ENCODE measurements around the gene ESR2. TPM values are rescaled to one million over a fixed set of nuclear protein-coding genes. Genes with fewer than 3 reads are reported as not detected.

Gene ESR2
- total and polyA plus RNA-seq, 4 donors = 0.52 to 0.80 (median 0.73) TPM

DNA sequence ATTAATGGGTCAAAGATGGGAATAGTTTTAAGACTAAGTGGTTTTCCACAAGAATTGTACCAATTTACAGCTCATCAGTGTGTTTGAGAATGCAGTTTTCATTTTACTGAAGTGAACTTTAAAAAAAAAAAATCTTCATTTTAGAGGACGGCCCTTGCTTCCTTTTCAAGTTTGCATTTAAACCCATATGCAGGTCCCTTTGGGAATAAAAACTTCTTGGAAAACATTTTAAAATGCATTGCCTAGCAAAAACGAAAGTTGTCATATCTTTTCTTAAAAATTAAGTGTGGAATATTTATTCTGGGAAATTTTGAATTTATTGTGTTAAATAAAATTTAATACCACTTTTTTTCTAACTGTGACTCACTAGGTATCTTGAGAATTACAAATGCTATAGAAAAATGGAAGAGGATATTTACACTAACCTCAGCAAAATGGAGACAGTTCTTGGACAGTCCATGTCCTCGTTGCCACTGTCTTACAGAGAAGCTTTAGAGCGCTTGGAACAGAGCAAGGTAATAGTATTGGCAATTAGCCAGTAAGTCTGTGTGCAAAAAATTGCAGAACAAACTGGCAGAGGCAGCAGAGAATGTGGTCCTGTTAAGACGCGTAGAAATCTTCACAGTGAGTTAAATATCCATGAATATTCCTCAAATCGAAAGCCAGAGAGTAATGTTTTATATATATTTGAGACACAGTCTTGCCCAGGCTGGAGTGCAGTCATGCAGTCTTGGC, 231.6 kb downstream of the ESR2 start:
- Histone ChIP-seq H3K36me3 (ENCODE audit: control insufficient read depth, insufficient read depth, low read length) (no peaks in the 10 kb centered on the region), H3K4me1 (ENCODE audit: control insufficient read depth, insufficient read depth, low read length) (no peaks in the 10 kb centered on the region), H3K9me3 (ENCODE audit: control insufficient read depth, insufficient read depth, low read length) (no peaks in the 10 kb centered on the region), H3K4me3 (ENCODE audit: low read depth, low read length) (no peak overlapping the region), H3K27me3 (ENCODE audit: control insufficient read depth, insufficient read depth, low read length) (no peaks in the 10 kb centered on the region), H3K27ac (ENCODE audit: low read depth, low read length) (no peak overlapping the region)
- DNase-seq (ENCODE audit: low read depth in 4 of 6, low spot score in 6 of 6) = peak in 1 of 6 donors; percentile 33
- WGBS (ENCODE audit: insufficient coverage) = 75% methylated on average over 2 of the region's 7 CpGs

DNA sequence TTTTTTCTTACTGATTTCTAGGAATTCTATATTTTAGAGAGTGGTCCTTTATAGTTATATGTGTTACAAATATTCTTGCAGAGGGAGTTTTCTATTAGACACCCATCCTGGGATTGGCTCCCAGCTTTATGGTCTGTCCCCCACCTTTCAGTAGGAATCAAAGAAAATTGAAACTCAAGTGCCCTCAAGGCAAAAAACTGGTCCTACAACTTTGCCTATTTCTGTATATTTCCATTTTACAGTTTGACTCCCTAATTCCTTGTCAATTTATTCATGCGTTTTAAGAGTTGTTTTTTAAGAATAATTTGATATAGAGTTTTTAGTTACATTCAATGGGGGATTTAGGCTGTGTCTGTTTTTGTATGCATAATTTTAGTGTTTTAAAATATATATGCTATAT, 232.5 kb downstream of the ESR2 start:
- WGBS (ENCODE audit: insufficient coverage) = no CpG with 5 or more reads among the region's 1 CpG

DNA sequence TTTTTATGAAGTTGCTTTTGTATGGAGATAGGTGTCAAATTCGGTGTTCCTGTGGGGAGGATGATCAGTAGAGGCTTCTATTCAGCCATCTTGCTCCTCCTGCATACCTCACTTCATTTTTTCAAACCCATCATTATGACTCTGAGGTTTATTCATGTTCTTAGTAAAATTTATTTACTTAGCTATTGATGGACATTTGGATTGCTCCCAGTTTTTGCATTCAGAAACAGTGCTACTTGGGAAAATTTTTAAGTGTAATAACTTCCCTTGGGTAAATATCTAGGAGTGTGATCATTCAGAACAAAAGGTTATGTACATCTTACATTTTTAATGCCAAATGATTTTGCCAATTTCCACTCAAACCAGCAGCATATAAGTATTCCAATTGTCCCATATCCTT, 233.1 kb downstream of the ESR2 start:
- no peak for DNase-seq (ENCODE audit: low read depth in 4 of 6, low spot score in 6 of 6)
- Histone ChIP-seq H3K36me3 (ENCODE audit: control insufficient read depth, insufficient read depth, low read length) (no peaks in the 10 kb centered on the region), H3K27me3 (ENCODE audit: control insufficient read depth, insufficient read depth, low read length) (no peaks in the 10 kb centered on the region), H3K27ac (ENCODE audit: low read depth, low read length) (no peak overlapping the region), H3K9me3 (ENCODE audit: control insufficient read depth, insufficient read depth, low read length) (no peaks in the 10 kb centered on the region), H3K4me1 (ENCODE audit: control insufficient read depth, insufficient read depth, low read length) (no peaks in the 10 kb centered on the region), H3K4me3 (ENCODE audit: low read depth, low read length) (no peak overlapping the region)
- WGBS (ENCODE audit: insufficient coverage) = no CpG with 5 or more reads among the region's 1 CpG

More for the DNA sequence above, 232.5 kb downstream of the ESR2 start:
- no peaks in the 10 kb centered on the region for H3K27me3 ChIP-seq (ENCODE audit: control insufficient read depth, insufficient read depth, low read length)
- no peaks in the 10 kb centered on the region for H3K4me1 ChIP-seq (ENCODE audit: control insufficient read depth, insufficient read depth, low read length)
- no peaks in the 10 kb centered on the region for H3K36me3 ChIP-seq (ENCODE audit: control insufficient read depth, insufficient read depth, low read length)
- no peak overlapping the region for H3K4me3 ChIP-seq (ENCODE audit: low read depth, low read length)
- H3K27ac ChIP-seq (ENCODE audit: low read depth, low read length) = no peak overlapping the region
- no peak for DNase-seq (ENCODE audit: low read depth in 4 of 6, low spot score in 6 of 6)
- H3K9me3 ChIP-seq (ENCODE audit: control insufficient read depth, insufficient read depth, low read length) = no peaks in the 10 kb centered on the region

DNA sequence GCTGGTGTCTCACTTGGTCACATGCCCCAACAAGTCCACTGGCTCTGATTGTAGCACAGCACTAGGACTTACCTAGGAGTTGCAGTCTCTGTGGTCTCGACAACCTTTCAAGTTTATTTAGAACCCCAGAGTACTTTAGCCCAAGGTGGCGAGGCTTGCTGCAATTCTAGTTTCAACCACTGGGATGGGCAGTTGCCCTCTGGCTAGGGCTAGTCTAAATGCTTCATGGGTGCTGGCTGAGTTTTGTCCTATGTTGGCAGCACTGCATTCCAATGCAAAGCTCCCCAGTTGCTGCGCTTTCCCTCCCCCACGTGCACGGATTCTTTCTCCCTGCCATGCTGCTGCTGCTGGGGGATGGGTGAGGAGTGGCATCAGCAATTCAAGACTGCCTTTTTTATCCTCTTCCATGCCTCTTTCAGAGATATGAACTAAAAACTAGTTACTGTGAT, 233.5 kb downstream of the ESR2 start:
- no peaks in the 10 kb centered on the region for H3K9me3 ChIP-seq (ENCODE audit: control insufficient read depth, insufficient read depth, low read length)
- no peak for DNase-seq (ENCODE audit: low read depth in 4 of 6, low spot score in 6 of 6)
- 100% methylated on average over 1 of the region's 5 CpGs for WGBS (ENCODE audit: insufficient coverage)
- H3K27ac ChIP-seq (ENCODE audit: low read depth, low read length) = no peak overlapping the region
- no peaks in the 10 kb centered on the region for H3K4me1 ChIP-seq (ENCODE audit: control insufficient read depth, insufficient read depth, low read length)
- H3K4me3 ChIP-seq (ENCODE audit: low read depth, low read length) = no peak overlapping the region
- H3K36me3 ChIP-seq (ENCODE audit: control insufficient read depth, insufficient read depth, low read length) = no peaks in the 10 kb centered on the region
- no peaks in the 10 kb centered on the region for H3K27me3 ChIP-seq (ENCODE audit: control insufficient read depth, insufficient read depth, low read length)

DNA sequence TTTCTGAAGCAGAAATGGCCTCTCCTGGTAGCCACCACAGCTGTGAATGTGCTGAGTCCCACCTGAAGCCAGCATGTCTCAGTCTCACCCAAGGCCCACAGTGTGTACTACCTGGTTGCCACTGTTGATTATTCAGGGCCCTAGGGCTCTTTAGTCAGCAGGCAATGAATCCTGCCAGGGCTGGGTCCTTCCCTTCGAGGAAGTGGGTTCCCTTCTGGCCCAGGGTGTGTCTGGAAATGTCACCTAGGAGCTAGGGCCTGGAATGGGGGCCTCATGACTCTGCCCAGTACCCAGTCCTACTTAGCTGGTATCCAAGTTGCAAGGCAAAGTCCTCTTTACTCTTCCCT, 234.0 kb downstream of the ESR2 start:
- 100% methylated on average over 1 of the region's 1 CpG for WGBS (ENCODE audit: insufficient coverage)
- no peaks in the 10 kb centered on the region for H3K9me3 ChIP-seq (ENCODE audit: control insufficient read depth, insufficient read depth, low read length)
- no peak overlapping the region for H3K4me3 ChIP-seq (ENCODE audit: low read depth, low read length)
- no peak overlapping the region for H3K27ac ChIP-seq (ENCODE audit: low read depth, low read length)
- DNase-seq (ENCODE audit: low read depth in 4 of 6, low spot score in 6 of 6) = no peak
- H3K36me3 ChIP-seq (ENCODE audit: control insufficient read depth, insufficient read depth, low read length) = no peaks in the 10 kb centered on the region
- no peaks in the 10 kb centered on the region for H3K27me3 ChIP-seq (ENCODE audit: control insufficient read depth, insufficient read depth, low read length)
- H3K4me1 ChIP-seq (ENCODE audit: control insufficient read depth, insufficient read depth, low read length) = no peaks in the 10 kb centered on the region

DNA sequence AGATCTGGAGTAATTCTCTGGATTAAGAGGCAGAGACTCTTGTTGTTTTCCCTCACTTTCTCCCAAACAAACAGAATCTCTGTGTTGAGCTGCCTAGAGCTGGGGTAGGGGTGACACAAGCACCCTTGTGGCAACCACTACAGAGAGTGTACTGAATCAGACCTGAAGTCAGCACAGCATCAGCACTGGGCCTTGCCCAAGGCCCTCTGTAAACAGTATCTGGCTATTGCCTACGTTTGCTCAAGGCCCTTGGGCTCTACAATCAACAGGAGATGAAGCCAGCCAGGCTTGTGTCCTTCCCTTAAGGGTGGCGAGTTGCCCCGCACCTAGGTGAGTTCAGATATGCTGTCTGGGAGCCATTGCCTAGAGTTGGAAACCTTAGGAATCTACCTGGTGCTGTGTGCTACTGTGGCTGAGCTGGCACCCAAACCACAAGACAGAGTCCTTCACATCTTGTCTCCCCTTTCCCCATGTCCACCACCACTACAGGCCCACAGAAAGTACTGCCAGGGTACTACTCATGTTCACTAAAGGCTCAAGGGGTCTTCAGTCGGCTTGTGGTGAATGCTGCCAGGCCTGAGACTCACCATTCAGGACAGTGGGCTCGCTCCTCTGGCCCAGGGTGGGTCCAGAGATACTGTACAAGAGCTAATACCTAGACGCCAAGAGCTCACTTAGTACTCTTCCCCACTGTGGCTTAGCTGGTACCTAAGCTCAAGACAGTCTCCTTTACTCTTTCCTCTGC, 234.5 kb downstream of the ESR2 start:
- Histone ChIP-seq H3K27me3 (ENCODE audit: control insufficient read depth, insufficient read depth, low read length) (no peaks in the 10 kb centered on the region), H3K4me1 (ENCODE audit: control insufficient read depth, insufficient read depth, low read length) (no peaks in the 10 kb centered on the region), H3K9me3 (ENCODE audit: control insufficient read depth, insufficient read depth, low read length) (no peaks in the 10 kb centered on the region), H3K27ac (ENCODE audit: low read depth, low read length) (no peak overlapping the region), H3K4me3 (ENCODE audit: low read depth, low read length) (no peak overlapping the region), H3K36me3 (ENCODE audit: control insufficient read depth, insufficient read depth, low read length) (no peaks in the 10 kb centered on the region)
- WGBS (ENCODE audit: insufficient coverage) = 90% methylated on average over 5 of the region's 6 CpGs
- no peak for DNase-seq (ENCODE audit: low read depth in 4 of 6, low spot score in 6 of 6)

DNA sequence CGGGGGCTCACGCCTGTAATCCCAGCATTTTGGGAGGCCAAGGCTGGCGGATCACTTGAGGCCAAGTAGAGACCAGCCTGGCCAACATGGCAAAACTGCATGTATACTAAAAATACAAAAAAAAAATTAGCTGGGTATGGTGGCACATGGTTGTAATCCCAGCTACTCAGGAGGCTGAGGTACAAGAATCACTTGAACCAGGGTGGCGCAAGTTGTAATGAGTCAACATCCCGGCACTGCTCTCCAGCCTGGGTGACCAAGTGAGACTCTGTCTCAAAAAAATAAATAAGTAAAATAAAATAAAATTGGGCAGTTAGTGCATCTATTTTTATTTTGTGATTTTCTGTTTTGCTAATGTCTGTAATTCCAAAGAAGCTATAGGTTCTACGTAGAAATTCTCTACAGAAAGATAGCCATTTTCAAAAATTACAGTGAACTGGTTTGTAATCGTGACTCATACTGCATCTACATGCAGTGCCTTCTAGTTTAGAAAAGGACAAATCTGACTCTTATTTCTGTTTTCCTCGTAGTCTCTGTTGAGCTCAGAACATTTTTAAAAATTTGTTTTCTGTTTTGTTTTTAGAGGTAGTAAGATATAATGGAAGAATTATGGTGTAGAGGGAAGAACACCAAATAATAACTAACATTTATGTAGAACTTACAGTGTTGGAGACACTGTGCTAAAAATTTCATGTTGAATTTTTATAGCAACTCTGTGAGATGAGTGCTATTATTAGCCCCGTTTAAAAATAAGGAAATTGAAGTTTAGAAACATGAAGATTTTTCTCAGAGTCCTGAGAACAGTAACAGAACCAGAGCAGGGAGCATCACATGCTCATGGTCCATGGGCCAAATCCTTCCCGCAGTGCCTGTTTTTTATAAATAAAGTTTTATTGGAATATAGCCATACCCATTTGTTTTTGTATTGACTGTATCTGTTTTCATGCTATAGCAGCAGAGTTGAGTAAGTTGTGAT, 240.2 kb downstream of the ESR2 start:
- Histone ChIP-seq H3K4me1 (ENCODE audit: control insufficient read depth, insufficient read depth, low read length) (no peaks in the 10 kb centered on the region), H3K27ac (ENCODE audit: low read depth, low read length) (no peak overlapping the region), H3K4me3 (ENCODE audit: low read depth, low read length) (no peak overlapping the region), H3K9me3 (ENCODE audit: control insufficient read depth, insufficient read depth, low read length) (no peaks in the 10 kb centered on the region), H3K27me3 (ENCODE audit: control insufficient read depth, insufficient read depth, low read length) (no peaks in the 10 kb centered on the region), H3K36me3 (ENCODE audit: control insufficient read depth, insufficient read depth, low read length) (no peaks in the 10 kb centered on the region)
- no CpG with 5 or more reads among the region's 10 CpGs for WGBS (ENCODE audit: insufficient coverage)
- no peak for DNase-seq (ENCODE audit: low read depth in 4 of 6, low spot score in 6 of 6)

DNA sequence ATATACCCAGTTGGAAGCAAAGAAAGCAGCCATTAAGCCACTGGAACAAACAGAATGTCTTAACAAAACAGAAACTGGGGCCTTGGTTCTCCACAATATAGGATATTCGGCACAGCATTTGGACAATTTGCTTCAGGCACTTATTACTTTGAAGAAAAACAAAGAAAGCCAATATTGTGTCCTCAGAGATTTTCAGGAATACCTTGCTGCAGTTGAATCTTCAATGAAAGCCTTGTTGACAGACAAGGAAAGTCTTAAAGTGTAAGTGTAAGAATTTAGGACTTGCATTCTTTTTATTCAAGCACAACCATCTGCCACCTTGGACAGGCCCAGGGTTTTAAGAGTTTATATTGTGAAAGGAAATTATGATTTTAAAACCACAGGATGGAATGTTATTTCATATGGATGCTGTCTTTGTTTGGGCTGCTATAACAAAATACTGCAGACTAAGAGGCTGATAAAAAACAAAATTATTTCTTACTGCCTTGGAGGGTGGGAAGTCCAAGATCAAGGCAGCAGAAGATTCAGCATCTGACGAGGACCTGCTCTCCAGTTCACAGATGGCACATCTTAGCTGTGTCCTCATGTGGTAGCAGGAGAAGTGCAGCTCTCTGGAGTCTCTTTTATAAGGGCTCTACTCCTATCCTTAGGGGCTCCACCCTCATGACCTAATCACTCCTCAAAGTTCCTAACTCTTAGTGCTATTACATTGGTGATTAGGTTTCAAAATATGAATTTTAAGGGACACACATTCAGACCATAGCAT, 244.4 kb downstream of the ESR2 start:
- Histone ChIP-seq H3K27me3 (ENCODE audit: control insufficient read depth, insufficient read depth, low read length) (no peaks in the 10 kb centered on the region), H3K4me3 (ENCODE audit: low read depth, low read length) (no peak overlapping the region), H3K36me3 (ENCODE audit: control insufficient read depth, insufficient read depth, low read length) (no peaks in the 10 kb centered on the region), H3K27ac (ENCODE audit: low read depth, low read length) (no peak overlapping the region), H3K9me3 (ENCODE audit: control insufficient read depth, insufficient read depth, low read length) (no peaks in the 10 kb centered on the region), H3K4me1 (ENCODE audit: control insufficient read depth, insufficient read depth, low read length) (no peaks in the 10 kb centered on the region)
- no peak for DNase-seq (ENCODE audit: low read depth in 4 of 6, low spot score in 6 of 6)
- 100% methylated on average over 2 of the region's 2 CpGs for WGBS (ENCODE audit: insufficient coverage)

DNA sequence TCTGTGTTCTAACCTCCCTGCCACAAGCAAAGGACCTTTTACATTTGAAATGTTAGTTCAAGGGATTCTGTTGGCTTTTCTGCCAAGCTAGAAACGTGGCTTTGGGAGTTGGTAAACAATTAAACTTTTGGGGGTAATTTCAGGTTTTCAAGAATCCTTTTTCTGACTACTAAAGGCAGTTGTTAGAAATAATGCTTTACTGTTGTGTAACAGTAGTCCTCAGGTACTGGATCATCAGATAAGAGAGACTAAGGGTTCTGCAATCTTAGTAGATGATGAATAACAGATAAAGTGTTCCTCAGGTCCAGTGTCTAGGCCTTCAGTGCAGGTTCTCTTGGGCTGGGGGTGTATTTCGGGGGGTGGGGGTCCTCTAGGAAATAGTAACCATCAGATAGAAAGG, 249.1 kb downstream of the ESR2 start:
- H3K27ac ChIP-seq (ENCODE audit: low read depth, low read length) = no peak overlapping the region
- no peak overlapping the region for H3K4me3 ChIP-seq (ENCODE audit: low read depth, low read length)
- H3K27me3 ChIP-seq (ENCODE audit: control insufficient read depth, insufficient read depth, low read length) = no peaks in the 10 kb centered on the region
- H3K4me1 ChIP-seq (ENCODE audit: control insufficient read depth, insufficient read depth, low read length) = no peaks in the 10 kb centered on the region
- H3K36me3 ChIP-seq (ENCODE audit: control insufficient read depth, insufficient read depth, low read length) = no peaks in the 10 kb centered on the region
- WGBS (ENCODE audit: insufficient coverage) = 86% methylated on average over 1 of the region's 2 CpGs
- DNase-seq (ENCODE audit: low read depth in 4 of 6, low spot score in 6 of 6) = no peak
- peaks cover 4% of the 10 kb centered on the region for H3K9me3 ChIP-seq (ENCODE audit: control insufficient read depth, insufficient read depth, low read length)
